Measurements from ENCODE around the gene KLF13. TPM values are rescaled to one million over a fixed set of nuclear protein-coding genes. Genes with fewer than 3 reads are reported as not detected.

KLF13 gene
- total RNA-seq, 2 donors from 2014 or later = 18.7 to 18.9 TPM

DNA sequence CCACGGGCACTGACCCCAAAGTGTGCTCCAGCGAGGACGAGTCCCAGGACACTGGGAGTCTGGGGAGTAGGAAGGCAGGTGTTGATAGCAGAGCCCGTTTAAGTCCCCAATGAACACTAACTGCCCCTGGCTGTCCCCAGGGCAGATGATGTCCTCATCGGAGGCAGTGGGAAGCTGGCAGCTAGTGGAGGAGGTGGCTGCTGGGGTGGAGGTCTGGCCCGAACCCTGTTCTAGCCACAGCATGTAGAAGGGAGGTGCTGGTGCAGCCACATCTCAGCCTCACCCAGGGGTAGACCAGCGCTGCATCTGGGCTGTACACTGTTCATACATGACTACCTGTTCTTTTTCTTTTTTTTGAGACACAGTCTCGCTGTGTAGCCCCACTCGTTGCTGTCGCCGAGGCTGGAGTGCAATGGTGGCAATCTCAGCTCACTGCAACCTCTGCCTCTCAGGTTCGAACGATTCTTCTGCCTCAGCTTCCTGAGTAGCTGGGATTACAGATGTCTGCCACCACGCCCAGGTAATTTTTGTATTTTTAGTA lies 51.8 kb downstream of the KLF13 start:
- DNase-seq = no peak
- H3K27ac ChIP-seq (ENCODE audit: low read depth, low read length) = no peak overlapping the region
- TF ChIP-seq, protein P1, sequence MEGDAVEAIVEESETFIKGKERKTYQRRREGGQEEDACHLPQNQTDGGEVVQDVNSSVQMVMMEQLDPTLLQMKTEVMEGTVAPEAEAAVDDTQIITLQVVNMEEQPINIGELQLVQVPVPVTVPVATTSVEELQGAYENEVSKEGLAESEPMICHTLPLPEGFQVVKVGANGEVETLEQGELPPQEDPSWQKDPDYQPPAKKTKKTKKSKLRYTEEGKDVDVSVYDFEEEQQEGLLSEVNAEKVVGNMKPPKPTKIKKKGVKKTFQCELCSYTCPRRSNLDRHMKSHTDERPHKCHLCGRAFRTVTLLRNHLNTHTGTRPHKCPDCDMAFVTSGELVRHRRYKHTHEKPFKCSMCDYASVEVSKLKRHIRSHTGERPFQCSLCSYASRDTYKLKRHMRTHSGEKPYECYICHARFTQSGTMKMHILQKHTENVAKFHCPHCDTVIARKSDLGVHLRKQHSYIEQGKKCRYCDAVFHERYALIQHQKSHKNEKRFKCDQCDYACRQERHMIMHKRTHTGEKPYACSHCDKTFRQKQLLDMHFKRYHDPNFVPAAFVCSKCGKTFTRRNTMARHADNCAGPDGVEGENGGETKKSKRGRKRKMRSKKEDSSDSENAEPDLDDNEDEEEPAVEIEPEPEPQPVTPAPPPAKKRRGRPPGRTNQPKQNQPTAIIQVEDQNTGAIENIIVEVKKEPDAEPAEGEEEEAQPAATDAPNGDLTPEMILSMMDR (conservative IDR thresholded peaks at IDR 0.05) = no peak
- peaks cover 16% of the 10 kb centered on the region for H3K36me3 Mint-ChIP-seq (ENCODE audit: low read depth)
- H3K4me3 Mint-ChIP-seq = no peak overlapping the region
- no peak overlapping the region for H3K27ac Mint-ChIP-seq
- H3K4me3 ChIP-seq (ENCODE audit: low read length) = no peak overlapping the region
- no peaks in the 10 kb centered on the region for H3K27me3 ChIP-seq (ENCODE audit: control insufficient read depth, insufficient read depth, low read length, poor library complexity, severe bottlenecking)
- peaks cover 7% of the 10 kb centered on the region for H3K9me3 Mint-ChIP-seq
- no peaks in the 10 kb centered on the region for H3K36me3 ChIP-seq (ENCODE audit: control insufficient read depth, insufficient read depth, low read length)
- peaks cover 5% of the 10 kb centered on the region for H3K9me3 ChIP-seq (ENCODE audit: control insufficient read depth, low read length)
- no peaks in the 10 kb centered on the region for H3K27me3 Mint-ChIP-seq (ENCODE audit: insufficient read depth)
- H3K4me1 Mint-ChIP-seq = peaks cover 12% of the 10 kb centered on the region
- 89 to 92% methylated on average over 8 to 14 of the region's 14 CpGs for WGBS, 2 experiments (ENCODE audit: insufficient coverage in 1 of 2, insufficient read length in 1 of 2)
- no peak overlapping the region for H3K9ac ChIP-seq (ENCODE audit: extremely low read depth, low read length, poor library complexity, severe bottlenecking)
- H3K4me1 ChIP-seq (ENCODE audit: control insufficient read depth, insufficient read depth, low read length) = no peaks in the 10 kb centered on the region

DNA sequence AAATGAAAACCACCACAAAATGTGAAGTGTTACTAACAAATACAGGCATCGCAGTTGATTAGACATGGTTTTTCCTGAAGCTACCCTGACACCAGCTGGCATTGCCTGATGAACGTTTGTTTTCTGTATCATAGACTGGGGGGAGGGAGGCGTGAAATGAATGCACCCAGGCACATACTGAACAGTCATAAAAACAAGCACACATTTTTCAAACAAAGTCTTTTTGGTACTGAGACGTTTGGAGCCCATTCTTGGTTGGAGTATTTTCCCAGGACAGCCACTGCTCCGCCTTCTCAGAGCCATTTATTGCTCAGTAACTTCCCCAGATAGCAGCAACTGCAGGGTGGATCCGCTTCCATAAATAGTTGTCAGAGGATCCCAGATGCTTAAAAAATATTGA lies 52.4 kb downstream of the KLF13 start:
- Histone ChIP-seq H3K36me3 (ENCODE audit: control insufficient read depth, insufficient read depth, low read length) (no peaks in the 10 kb centered on the region), H3K4me3 (ENCODE audit: low read length) (no peak overlapping the region), H3K9ac (ENCODE audit: extremely low read depth, low read length, poor library complexity, severe bottlenecking) (no peak overlapping the region), H3K9me3 (ENCODE audit: control insufficient read depth, low read length) (peaks cover 5% of the 10 kb centered on the region), H3K27me3 (ENCODE audit: control insufficient read depth, insufficient read depth, low read length, poor library complexity, severe bottlenecking) (no peaks in the 10 kb centered on the region), H3K4me1 (ENCODE audit: control insufficient read depth, insufficient read depth, low read length) (no peaks in the 10 kb centered on the region), H3K27ac (ENCODE audit: low read depth, low read length) (no peak overlapping the region)
- Mint-ChIP-seq H3K36me3 (ENCODE audit: low read depth) (peaks cover 16% of the 10 kb centered on the region), H3K27me3 (ENCODE audit: insufficient read depth) (no peaks in the 10 kb centered on the region), H3K27ac (no peak overlapping the region), H3K9me3 (peaks cover 7% of the 10 kb centered on the region), H3K4me3 (no peak overlapping the region), H3K4me1 (peaks cover 12% of the 10 kb centered on the region)
- 90 to 96% methylated on average over 3 to 6 of the region's 6 CpGs for WGBS, 2 experiments (ENCODE audit: insufficient coverage in 1 of 2, insufficient read length in 1 of 2)
- no peak for DNase-seq
- TF ChIP-seq, protein P1 (conservative IDR thresholded peaks at IDR 0.05) = no peak

DNA sequence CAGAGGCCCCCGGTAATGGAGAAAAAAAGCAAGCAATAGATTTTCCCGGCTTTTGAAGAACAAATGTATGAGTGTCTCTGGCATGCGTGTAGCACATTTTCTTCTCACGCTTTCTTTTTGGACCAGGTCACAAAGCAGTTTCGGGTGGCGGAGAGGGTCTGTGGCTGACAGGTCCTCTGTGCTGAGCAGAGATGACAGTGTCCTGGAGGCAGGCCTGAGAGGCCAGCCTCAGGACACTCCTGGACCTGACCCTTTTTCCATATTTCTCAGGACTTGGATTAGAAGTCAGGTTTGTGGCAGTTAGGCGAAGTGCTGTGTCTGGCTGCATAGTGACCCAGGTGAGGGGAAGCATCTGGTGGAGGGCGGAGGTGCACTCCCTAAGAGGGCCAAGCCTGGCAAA lies 52.9 kb downstream of the KLF13 start:
- WGBS, 2 experiments (ENCODE audit: insufficient coverage in 1 of 2, insufficient read length in 1 of 2) = 96 to 97% methylated on average over 7 to 8 of the region's 8 CpGs

More for the DNA sequence above, 52.9 kb downstream of the KLF13 start:
- no peak for DNase-seq
- peaks cover 16% of the 10 kb centered on the region for H3K36me3 Mint-ChIP-seq (ENCODE audit: low read depth)
- Histone ChIP-seq H3K27me3 (ENCODE audit: control insufficient read depth, insufficient read depth, low read length, poor library complexity, severe bottlenecking) (no peaks in the 10 kb centered on the region), H3K4me3 (ENCODE audit: low read length) (no peak overlapping the region), H3K9me3 (ENCODE audit: control insufficient read depth, low read length) (peaks cover 5% of the 10 kb centered on the region), H3K27ac (ENCODE audit: low read depth, low read length) (no peak overlapping the region), H3K4me1 (ENCODE audit: control insufficient read depth, insufficient read depth, low read length) (no peaks in the 10 kb centered on the region), H3K36me3 (ENCODE audit: control insufficient read depth, insufficient read depth, low read length) (no peaks in the 10 kb centered on the region), H3K9ac (ENCODE audit: extremely low read depth, low read length, poor library complexity, severe bottlenecking) (no peak overlapping the region)
- no peak overlapping the region for H3K4me3 Mint-ChIP-seq
- H3K4me1 Mint-ChIP-seq = peaks cover 12% of the 10 kb centered on the region
- H3K27me3 Mint-ChIP-seq (ENCODE audit: insufficient read depth) = no peaks in the 10 kb centered on the region
- no peak overlapping the region for H3K27ac Mint-ChIP-seq
- TF ChIP-seq, protein P1 (conservative IDR thresholded peaks at IDR 0.05) = no peak
- H3K9me3 Mint-ChIP-seq = peaks cover 7% of the 10 kb centered on the region
